HepG2 (cell line): ENCODE data around the gene KMT2B. TPM values are rescaled to one million over a fixed set of nuclear protein-coding genes. Genes with fewer than 3 reads are reported as not detected.
A peak's percentile ranks its signal among the peaks of the same experiment; 100 is the strongest.

Source experiments
- ATRX ChIP-seq: sonication (generic); formaldehyde crosslinking; IDR thresholded peaks from 2 replicates; pipeline ENCODE4 v1.4.0; 2020; ENCODE audit warnings: missing genetic modification reagents, borderline replicate concordance
- CEBPG ChIP-seq: IDR thresholded peaks from 2 replicates; pipeline ENCODE4 v1.6.1; 2016
- GABPB1 ChIP-seq: IDR thresholded peaks from 2 replicates; pipeline ENCODE4 v1.6.1; 2016; ENCODE audit warnings: mild to moderate bottlenecking, missing genetic modification reagents, moderate library complexity, missing compliant biosample characterization
- MIXL1 ChIP-seq: IDR thresholded peaks from 2 replicates; pipeline ENCODE4 v1.6.1; 2016
- NR2F1 ChIP-seq, 2 experiments: fragments of 450-650 bp in 1 of 2; formaldehyde crosslinking in 1 of 2; IDR thresholded peaks; 2 replicates each; pipeline versions ENCODE4 v1.5.0 to v1.6.1; 2016 to 2020; ENCODE audit warnings: mild to moderate bottlenecking in 1 of 2, missing compliant biosample characterization in 1 of 2, missing genetic modification reagents in 1 of 2, moderate library complexity in 1 of 2
- RAD21 ChIP-seq: fragments of 450-650 bp; formaldehyde crosslinking; IDR thresholded peaks from 2 replicates; pipeline ENCODE4 v1.5.0; 2020; ENCODE audit warnings: mild to moderate bottlenecking
- RCOR2 ChIP-seq: IDR thresholded peaks from 2 replicates; pipeline ENCODE4 v1.6.1; 2016; ENCODE audit warnings: missing biosample characterization, missing genetic modification reagents
- RXRB ChIP-seq: IDR thresholded peaks from 2 replicates; pipeline ENCODE4 v1.6.1; 2016; ENCODE audit warnings: borderline replicate concordance, missing genetic modification reagents, missing compliant biosample characterization
- SAP130 ChIP-seq: IDR thresholded peaks from 2 replicates; pipeline ENCODE4 v1.6.1; 2016; ENCODE audit warnings: low read depth
- TEAD3 ChIP-seq: optimal IDR thresholded peaks from 2 replicates; pipeline ENCODE3; 2016; ENCODE audit warnings: borderline replicate concordance
- XRCC5 ChIP-seq: fragments of 200-400 bp; formaldehyde crosslinking; optimal IDR thresholded peaks from 2 replicates; pipeline ENCODE3; 2017; ENCODE audit warnings: mild to moderate bottlenecking, low read length
- ZNF331 ChIP-seq: sonication (generic); formaldehyde crosslinking; IDR thresholded peaks from 2 replicates; pipeline ENCODE4 v1.4.0; 2020; ENCODE audit warnings: missing genetic modification reagents
- ZNF441 ChIP-seq: sonication (generic); formaldehyde crosslinking; IDR thresholded peaks from 2 replicates; pipeline ENCODE4 v1.7.0; 2021; ENCODE audit warnings: missing genetic modification reagents, borderline replicate concordance
- ZNF547 ChIP-seq: sonication (generic); formaldehyde crosslinking; IDR thresholded peaks from 2 replicates; pipeline ENCODE4 v1.5.1; 2020; ENCODE audit warnings: mild to moderate bottlenecking, missing genetic modification reagents
- ZNF614 ChIP-seq: IDR thresholded peaks from 2 replicates; pipeline ENCODE4 v1.6.1; 2018; ENCODE audit warnings: missing biosample characterization, missing genetic modification reagents, inconsistent platforms, borderline replicate concordance
- ZSCAN25 ChIP-seq: sonication (generic); formaldehyde crosslinking; IDR thresholded peaks from 2 replicates; pipeline ENCODE4 v1.8.0; 2022; ENCODE audit warnings: mild to moderate bottlenecking, missing genetic modification reagents
- polyA plus RNA-seq, 8 experiments: library from polyadenylated mRNA; depleted of rRNA in 3 of 8; stranded (reverse) in 7 of 8; unstranded in 1 of 8; fragments of >200 nt; fragmentation: Illumina TruSeq in 4 of 8; extraction: Trizol in 4 of 8; gene quantifications; 2 replicates each; pipeline versions ENCODE4 v1.2.1 to v1.2.3, GENCODE V29; 2011 to 2016; ENCODE audit warnings: low read depth in 4 of 8, missing spikeins in 1 of 8, mixed read lengths in 1 of 8; ENCODE audit not compliant: insufficient read depth in 1 of 8
- total RNA-seq, 5 experiments: library from RNA; depleted of rRNA; stranded (reverse); fragments of >200 nt; fragmentation: Illumina TruSeq; extraction: Trizol; gene quantifications; 2 replicates each; pipeline ENCODE4 v1.2.3, GENCODE V29; 2016; ENCODE audit warnings: low read depth in 1 of 5
- TF ChIP-seq, protein P1 (sequence below): sonication (generic); formaldehyde crosslinking; IDR thresholded peaks from 2 replicates; pipeline ENCODE4 v1.4.0; 2020; ENCODE audit warnings: missing genetic modification reagents
- TF ChIP-seq, protein P2 (sequence below): sonication (generic); formaldehyde crosslinking; IDR thresholded peaks from 2 replicates; pipeline ENCODE4 v1.4.0; 2020; ENCODE audit warnings: mild to moderate bottlenecking, missing genetic modification reagents
- TF ChIP-seq, protein P3 (sequence below), 2 experiments: sonication (generic) in 1 of 2; formaldehyde crosslinking in 1 of 2; IDR thresholded peaks; 2 replicates each; pipeline versions ENCODE4 v1.4.0 to v1.6.1; 2018 to 2020; ENCODE audit warnings: missing genetic modification reagents in 2 of 2, borderline replicate concordance in 1 of 2, low read depth in 1 of 2, mild to moderate bottlenecking in 1 of 2, missing biosample characterization in 1 of 2
- TF ChIP-seq, protein P4 (sequence below): sonication (generic); formaldehyde crosslinking; IDR thresholded peaks from 2 replicates; pipeline ENCODE4 v1.4.0; 2020; ENCODE audit warnings: mild to moderate bottlenecking, missing genetic modification reagents, borderline replicate concordance
- TF ChIP-seq, protein P5 (sequence below): IDR thresholded peaks from 2 replicates; pipeline ENCODE4 v1.6.1; 2016; ENCODE audit warnings: low read depth

KMT2B gene
- total and polyA plus RNA-seq, 2 of the 13 experiments (the other 11 are each of a cell fraction or from before 2014, with no cell fraction given), result 6.2 to 16.9 TPM

DNA sequence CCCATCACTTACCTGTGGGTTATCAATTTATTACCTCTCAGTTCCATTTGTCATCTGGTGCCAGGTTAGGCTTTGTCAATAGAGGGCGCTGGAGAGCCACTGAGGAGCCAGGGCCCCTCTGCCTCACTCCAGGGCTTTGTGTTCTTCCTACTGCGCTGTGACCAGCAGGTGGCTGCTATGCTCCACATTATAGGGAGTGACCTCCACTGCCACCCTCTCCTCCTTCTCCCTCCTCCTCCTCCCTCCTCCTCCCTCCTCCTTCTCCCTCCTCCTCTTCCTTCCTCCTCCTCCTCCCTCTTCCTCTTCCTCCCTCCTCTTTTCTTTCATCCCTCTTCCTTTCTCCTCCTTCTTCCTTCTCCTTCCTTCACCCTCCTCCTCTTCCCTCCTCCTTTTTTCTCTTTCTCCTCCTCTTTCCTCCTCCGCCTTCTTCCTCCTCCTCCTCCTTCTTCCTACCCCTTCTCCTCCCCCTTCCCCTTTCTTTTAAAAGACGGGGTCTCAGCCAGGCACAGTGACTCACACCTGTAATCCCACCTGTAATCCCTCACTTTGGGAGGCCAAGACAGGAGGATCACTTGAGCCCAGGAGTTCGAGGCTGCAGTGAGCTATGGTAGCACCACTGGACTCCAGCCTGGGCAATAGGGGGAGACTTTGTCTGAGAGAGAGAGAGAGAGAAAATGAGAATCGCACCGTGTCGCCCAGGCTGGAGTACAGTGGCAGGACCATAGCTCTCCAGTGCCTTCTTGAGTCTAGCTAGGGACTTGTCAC, 23.8 kb upstream of the KMT2B start (continued):
- TF ChIP-seq, protein P1, sequence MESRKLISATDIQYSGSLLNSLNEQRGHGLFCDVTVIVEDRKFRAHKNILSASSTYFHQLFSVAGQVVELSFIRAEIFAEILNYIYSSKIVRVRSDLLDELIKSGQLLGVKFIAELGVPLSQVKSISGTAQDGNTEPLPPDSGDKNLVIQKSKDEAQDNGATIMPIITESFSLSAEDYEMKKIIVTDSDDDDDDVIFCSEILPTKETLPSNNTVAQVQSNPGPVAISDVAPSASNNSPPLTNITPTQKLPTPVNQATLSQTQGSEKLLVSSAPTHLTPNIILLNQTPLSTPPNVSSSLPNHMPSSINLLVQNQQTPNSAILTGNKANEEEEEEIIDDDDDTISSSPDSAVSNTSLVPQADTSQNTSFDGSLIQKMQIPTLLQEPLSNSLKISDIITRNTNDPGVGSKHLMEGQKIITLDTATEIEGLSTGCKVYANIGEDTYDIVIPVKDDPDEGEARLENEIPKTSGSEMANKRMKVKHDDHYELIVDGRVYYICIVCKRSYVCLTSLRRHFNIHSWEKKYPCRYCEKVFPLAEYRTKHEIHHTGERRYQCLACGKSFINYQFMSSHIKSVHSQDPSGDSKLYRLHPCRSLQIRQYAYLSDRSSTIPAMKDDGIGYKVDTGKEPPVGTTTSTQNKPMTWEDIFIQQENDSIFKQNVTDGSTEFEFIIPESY, result peak; percentile 70
- no peak for TF ChIP-seq ATRX (CRISPR knock-in tag)
- peak; percentile 51; the same call in 1 of the 2 replicates for TF ChIP-seq GABPB1 (CRISPR knock-in tag)
- no peak for TF ChIP-seq CEBPG (CRISPR knock-in tag)
- TF ChIP-seq, protein P2, sequence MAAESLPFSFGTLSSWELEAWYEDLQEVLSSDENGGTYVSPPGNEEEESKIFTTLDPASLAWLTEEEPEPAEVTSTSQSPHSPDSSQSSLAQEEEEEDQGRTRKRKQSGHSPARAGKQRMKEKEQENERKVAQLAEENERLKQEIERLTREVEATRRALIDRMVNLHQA (CRISPR knock-in tag), result no peak
- peak; percentile 81 for TF ChIP-seq ZSCAN25 (CRISPR knock-in tag)
- peak; percentile 64; the same call in 1 of the 2 replicates for TF ChIP-seq RXRB
- TF ChIP-seq ZNF614 (CRISPR knock-in tag), result 0 out of 2 replicates have a peak, but pooled peaks have one; percentile 18
- TF ChIP-seq RAD21, result peak; percentile 98
- TF ChIP-seq, protein P3, sequence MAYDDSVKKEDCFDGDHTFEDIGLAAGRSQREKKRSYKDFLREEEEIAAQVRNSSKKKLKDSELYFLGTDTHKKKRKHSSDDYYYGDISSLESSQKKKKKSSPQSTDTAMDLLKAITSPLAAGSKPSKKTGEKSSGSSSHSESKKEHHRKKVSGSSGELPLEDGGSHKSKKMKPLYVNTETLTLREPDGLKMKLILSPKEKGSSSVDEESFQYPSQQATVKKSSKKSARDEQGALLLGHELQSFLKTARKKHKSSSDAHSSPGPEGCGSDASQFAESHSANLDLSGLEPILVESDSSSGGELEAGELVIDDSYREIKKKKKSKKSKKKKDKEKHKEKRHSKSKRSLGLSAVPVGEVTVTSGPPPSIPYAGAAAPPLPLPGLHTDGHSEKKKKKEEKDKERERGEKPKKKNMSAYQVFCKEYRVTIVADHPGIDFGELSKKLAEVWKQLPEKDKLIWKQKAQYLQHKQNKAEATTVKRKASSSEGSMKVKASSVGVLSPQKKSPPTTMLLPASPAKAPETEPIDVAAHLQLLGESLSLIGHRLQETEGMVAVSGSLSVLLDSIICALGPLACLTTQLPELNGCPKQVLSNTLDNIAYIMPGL (CRISPR knock-in tag; IDR thresholded peaks at IDR 0.05; ENCODE audit: borderline replicate concordance in 1 of 2, low read depth in 1 of 2), result peak; percentile 87 to 94
- peak; percentile 35; the same call in 1 of the 2 replicates for TF ChIP-seq ZNF547
- TF ChIP-seq, protein P4, sequence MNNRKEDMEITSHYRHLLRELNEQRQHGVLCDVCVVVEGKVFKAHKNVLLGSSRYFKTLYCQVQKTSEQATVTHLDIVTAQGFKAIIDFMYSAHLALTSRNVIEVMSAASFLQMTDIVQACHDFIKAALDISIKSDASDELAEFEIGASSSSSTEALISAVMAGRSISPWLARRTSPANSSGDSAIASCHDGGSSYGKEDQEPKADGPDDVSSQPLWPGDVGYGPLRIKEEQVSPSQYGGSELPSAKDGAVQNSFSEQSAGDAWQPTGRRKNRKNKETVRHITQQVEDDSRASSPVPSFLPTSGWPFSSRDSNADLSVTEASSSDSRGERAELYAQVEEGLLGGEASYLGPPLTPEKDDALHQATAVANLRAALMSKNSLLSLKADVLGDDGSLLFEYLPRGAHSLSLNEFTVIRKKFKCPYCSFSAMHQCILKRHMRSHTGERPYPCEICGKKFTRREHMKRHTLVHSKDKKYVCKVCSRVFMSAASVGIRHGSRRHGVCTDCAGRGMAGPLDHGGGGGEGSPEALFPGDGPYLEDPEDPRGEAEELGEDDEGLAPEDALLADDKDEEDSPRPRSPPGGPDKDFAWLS (CRISPR knock-in tag), result no peak
- 0 out of 4 replicates have a peak, but pooled peaks of 1 of the 2 experiments have one; percentile 23 for TF ChIP-seq NR2F1 (CRISPR knock-in tag; IDR thresholded peaks at IDR 0.05)
- TF ChIP-seq RCOR2 (CRISPR knock-in tag), result 0 out of 2 replicates have a peak, but pooled peaks have one; percentile 37
- TF ChIP-seq, protein P5, sequence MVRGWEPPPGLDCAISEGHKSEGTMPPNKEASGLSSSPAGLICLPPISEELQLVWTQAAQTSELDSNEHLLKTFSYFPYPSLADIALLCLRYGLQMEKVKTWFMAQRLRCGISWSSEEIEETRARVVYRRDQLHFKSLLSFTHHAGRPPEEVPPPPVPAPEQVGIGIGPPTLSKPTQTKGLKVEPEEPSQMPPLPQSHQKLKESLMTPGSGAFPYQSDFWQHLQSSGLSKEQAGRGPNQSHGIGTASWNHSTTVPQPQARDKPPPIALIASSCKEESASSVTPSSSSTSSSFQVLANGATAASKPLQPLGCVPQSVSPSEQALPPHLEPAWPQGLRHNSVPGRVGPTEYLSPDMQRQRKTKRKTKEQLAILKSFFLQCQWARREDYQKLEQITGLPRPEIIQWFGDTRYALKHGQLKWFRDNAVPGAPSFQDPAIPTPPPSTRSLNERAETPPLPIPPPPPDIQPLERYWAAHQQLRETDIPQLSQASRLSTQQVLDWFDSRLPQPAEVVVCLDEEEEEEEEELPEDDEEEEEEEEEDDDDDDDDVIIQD (CRISPR knock-in tag), result peak; percentile 72; the same call in 1 of the 2 replicates
- peak; percentile 65 for TF ChIP-seq SAP130 (CRISPR knock-in tag)
- TF ChIP-seq ZNF441 (CRISPR knock-in tag), result no peak
- TF ChIP-seq ZNF331 (CRISPR knock-in tag), result peak; percentile 63; the same call in 1 of the 2 replicates
- TF ChIP-seq XRCC5, result peak; percentile 94
- peak; percentile 54 for TF ChIP-seq TEAD3 (CRISPR knock-in tag)
- 0 out of 2 replicates have a peak, but pooled peaks have one; percentile 34 for TF ChIP-seq MIXL1 (CRISPR knock-in tag)
